Neuronal stem cell (in vitro differentiated cells): ENCODE results near the gene MMS19.

Experiments
- DNase-seq: peaks from one replicate; pipeline ENCODE4 v3.0.0-alpha.2; 2013; ENCODE audit warnings: low spot score
- H2AFZ ChIP-seq: one replicate; pipeline ENCODE4 v1.6.1; 2013; ENCODE audit warnings: mild to moderate bottlenecking, low read length, inconsistent platforms
- H2AK5ac ChIP-seq: 2 replicates; pipeline ENCODE4 v1.6.1; 2013; ENCODE audit warnings: low read depth, mild to moderate bottlenecking, inconsistent platforms, low read length, moderate library complexity, mixed read lengths
- H2BK120ac ChIP-seq: 2 replicates; pipeline ENCODE4 v1.6.1; 2013; ENCODE audit warnings: low read depth, mild to moderate bottlenecking, inconsistent platforms, low read length, moderate library complexity, mixed read lengths
- H2BK12ac ChIP-seq: one replicate; pipeline ENCODE4 v1.6.1; 2013; ENCODE audit warnings: low read length, inconsistent platforms
- H2BK15ac ChIP-seq: 2 replicates; pipeline ENCODE4 v1.6.1; 2013; ENCODE audit warnings: mild to moderate bottlenecking, low read length, inconsistent platforms, mixed read lengths
- H2BK5ac ChIP-seq: one replicate; pipeline ENCODE4 v1.6.1; 2013; ENCODE audit warnings: inconsistent platforms, mild to moderate bottlenecking, low read length, moderate library complexity
- H3K14ac ChIP-seq: one replicate; pipeline ENCODE4 v1.6.1; 2013; ENCODE audit warnings: low read length, inconsistent platforms
- H3K18ac ChIP-seq: 2 replicates; pipeline ENCODE4 v1.6.1; 2013; ENCODE audit warnings: low read length, inconsistent platforms
- H3K23ac ChIP-seq: 2 replicates; pipeline ENCODE4 v1.6.1; 2013; ENCODE audit warnings: low read depth, mild to moderate bottlenecking, mixed read lengths, low read length, inconsistent platforms; ENCODE audit not compliant: poor library complexity
- H3K27ac ChIP-seq: replicated peaks from 3 replicates; pipeline ENCODE4 v1.5.1; 2013; ENCODE audit warnings: low read length, inconsistent platforms
- H3K27me3 ChIP-seq, 3 experiments: 2 replicates each; pipeline ENCODE4 v1.6.1; 2013; ENCODE audit warnings: low read length in 3 of 3, mild to moderate bottlenecking in 2 of 3, inconsistent platforms in 1 of 3, low read depth in 1 of 3, mixed read lengths in 1 of 3, moderate library complexity in 1 of 3; ENCODE audit not compliant: control insufficient read depth in 3 of 3, insufficient read depth in 3 of 3
- H3K36me3 ChIP-seq, 2 donors: replicated peaks in 1 of 2; 2 replicates each; pipeline ENCODE4 v1.6.1; 2013; ENCODE audit warnings: low read length in 2 of 2; ENCODE audit not compliant: control insufficient read depth in 2 of 2, insufficient read depth in 2 of 2
- H3K4ac ChIP-seq: 2 replicates; pipeline ENCODE4 v1.6.1; 2013; ENCODE audit warnings: inconsistent platforms, mild to moderate bottlenecking, low read length, moderate library complexity
- H3K4me1 ChIP-seq, 2 donors: 1 replicate in 1 of 2; 2 replicates in 1 of 2; pipeline ENCODE4 v1.6.1; 2013; ENCODE audit warnings: low read length in 2 of 2, low read depth in 1 of 2; ENCODE audit not compliant: control insufficient read depth in 2 of 2, insufficient read depth in 1 of 2
- H3K4me2 ChIP-seq: one replicate; pipeline ENCODE4 v1.6.1; 2013; ENCODE audit warnings: mild to moderate bottlenecking, low read length, inconsistent platforms; ENCODE audit not compliant: insufficient read depth, poor library complexity, severe bottlenecking
- H3K4me3 ChIP-seq, 2 donors: 2 replicates each; pipeline ENCODE4 v1.5.1; 2013; ENCODE audit warnings: low read length in 2 of 2, mild to moderate bottlenecking in 2 of 2, inconsistent platforms in 1 of 2, moderate library complexity in 1 of 2
- H3K79me1 ChIP-seq: one replicate; pipeline ENCODE4 v1.6.1; 2013; ENCODE audit warnings: low read depth, mild to moderate bottlenecking, inconsistent platforms, low read length, moderate library complexity
- H3K9ac ChIP-seq: one replicate; pipeline ENCODE4 v1.6.1; 2013; ENCODE audit warnings: mild to moderate bottlenecking, low read depth, low read length, inconsistent platforms; ENCODE audit not compliant: poor library complexity
- H3K9me3 ChIP-seq, 2 donors: replicated peaks in 1 of 2; 2 replicates each; pipeline versions ENCODE3 to v1.6.1; 2013; ENCODE audit warnings: low read length in 2 of 2, mild to moderate bottlenecking in 2 of 2, inconsistent platforms in 1 of 2, low read depth in 1 of 2, mixed read lengths in 1 of 2, moderate library complexity in 1 of 2; ENCODE audit not compliant: control insufficient read depth in 2 of 2, insufficient read depth in 1 of 2
- H4K8ac ChIP-seq: one replicate; pipeline ENCODE4 v1.6.1; 2013; ENCODE audit warnings: low read depth, mild to moderate bottlenecking, inconsistent platforms, low read length, moderate library complexity
- H4K91ac ChIP-seq: one replicate; pipeline ENCODE4 v1.6.1; 2013; ENCODE audit warnings: low read length, low read depth, mild to moderate bottlenecking, inconsistent platforms; ENCODE audit not compliant: poor library complexity
- WGBS, 2 donors: extraction: QIAGEN DNeasy Blood & Tissue Kit; methylation state at CpG; one replicate each; pipeline ENCODE4 v1.1.7; 2013; ENCODE audit warnings: missing lambda C conversion rate in 2 of 2, mixed read lengths in 1 of 2; ENCODE audit not compliant: insufficient read length in 2 of 2, insufficient replicate concordance in 1 of 2; ENCODE audit errors: extremely low coverage in 2 of 2; 5-methylcytosine and 5-hydroxymethylcytosine counted together

MMS19 gene

GRCh38 chr10:97534746-97535367 lies 36.6 kb upstream of the MMS19 start:
- Histone ChIP-seq H3K9me3 (peaks cover 1 to 3% of the 10 kb centered on the region in 2 donors), H3K4me1 (peaks cover 3 to 12% of the 10 kb centered on the region in 2 donors), H2AK5ac (no peak overlapping the region), H3K18ac (no peak overlapping the region), H2AFZ (no peak overlapping the region), H2BK120ac (no peak overlapping the region), H3K36me3 (no peaks in the 10 kb centered on the region), H3K27me3 (no peaks in the 10 kb centered on the region), H4K8ac (no peak overlapping the region), H2BK12ac (no peak overlapping the region), H3K14ac (no peak overlapping the region), H3K4ac (no peak overlapping the region), H4K91ac (no peak overlapping the region), H3K27ac (no peak overlapping the region), H3K4me2 (no peak overlapping the region), H2BK5ac (no peak overlapping the region), H2BK15ac (no peak overlapping the region), H3K23ac (no peak overlapping the region), H3K9ac (no peak overlapping the region), H3K79me1 (no peaks in the 10 kb centered on the region), H3K4me3 (no peak overlapping the region)
- DNase-seq, result no peak
- no CpG with 5 or more reads among the region's 6 CpGs for WGBS, 2 donors

- no peak for DNase-seq
- H3K27ac ChIP-seq, result no peak overlapping the region
- no peak overlapping the region for H2AFZ ChIP-seq
- peaks cover 1 to 6% of the 10 kb centered on the region in 2 donors for H3K9me3 ChIP-seq
- no peak overlapping the region for H2BK5ac ChIP-seq
- no peak overlapping the region for H3K14ac ChIP-seq
- no peak overlapping the region for H4K8ac ChIP-seq
- peaks cover 3 to 8% of the 10 kb centered on the region in 2 donors for H3K4me1 ChIP-seq
- no peak overlapping the region for H3K18ac ChIP-seq
- no peak overlapping the region for H3K4me2 ChIP-seq
- no peak overlapping the region for H2AK5ac ChIP-seq
- H2BK15ac ChIP-seq, result no peak overlapping the region
- H3K36me3 ChIP-seq, result no peaks in the 10 kb centered on the region
- no peak overlapping the region for H2BK12ac ChIP-seq
- no peak overlapping the region for H2BK120ac ChIP-seq
- H3K79me1 ChIP-seq, result no peaks in the 10 kb centered on the region
- no CpG with 5 or more reads among the region's 6 CpGs for WGBS, 2 donors
- no peak overlapping the region for H3K4me3 ChIP-seq
- H3K23ac ChIP-seq, result no peak overlapping the region
- H3K9ac ChIP-seq, result no peak overlapping the region
- no peak overlapping the region for H4K91ac ChIP-seq
- no peak overlapping the region for H3K4ac ChIP-seq
- H3K27me3 ChIP-seq, result no peaks in the 10 kb centered on the region
Measured at GRCh38 chr10:97533888-97534287, 35.7 kb upstream of the MMS19 start.

GRCh38 chr10:97532935-97533671 lies 34.9 kb upstream of the MMS19 start:
- peaks cover 1 to 6% of the 10 kb centered on the region in 2 donors for H3K9me3 ChIP-seq
- DNase-seq, result no peak
- no peak overlapping the region for H3K23ac ChIP-seq
- H2BK120ac ChIP-seq, result no peak overlapping the region
- no peaks in the 10 kb centered on the region for H3K79me1 ChIP-seq
- no peak overlapping the region for H2BK5ac ChIP-seq
- H3K27ac ChIP-seq, result no peak overlapping the region
- no peak overlapping the region for H2BK12ac ChIP-seq
- H3K9ac ChIP-seq, result no peak overlapping the region
- no peak overlapping the region for H2AFZ ChIP-seq
- no peak overlapping the region for H4K8ac ChIP-seq
- H3K14ac ChIP-seq, result no peak overlapping the region
- H3K27me3 ChIP-seq, result no peaks in the 10 kb centered on the region
- H3K4me3 ChIP-seq, result no peak overlapping the region
- H3K4me2 ChIP-seq, result no peak overlapping the region
- WGBS, 2 donors, result no CpG with 5 or more reads among the region's 12 CpGs
- no peak overlapping the region for H3K4ac ChIP-seq
- H3K36me3 ChIP-seq, result no peaks in the 10 kb centered on the region
- peaks cover 3 to 8% of the 10 kb centered on the region in 2 donors for H3K4me1 ChIP-seq
- no peak overlapping the region for H2BK15ac ChIP-seq
- no peak overlapping the region for H3K18ac ChIP-seq
- H4K91ac ChIP-seq, result no peak overlapping the region
- no peak overlapping the region for H2AK5ac ChIP-seq

GRCh38 chr10:97531401-97531986 lies 33.3 kb upstream of the MMS19 start:
- no peak overlapping the region for H2AK5ac ChIP-seq
- no peak overlapping the region for H4K8ac ChIP-seq
- no peak overlapping the region for H2BK120ac ChIP-seq
- no peak overlapping the region for H4K91ac ChIP-seq
- H3K4ac ChIP-seq, result no peak overlapping the region
- H3K36me3 ChIP-seq, result no peaks in the 10 kb centered on the region
- no CpG with 5 or more reads among the region's 10 CpGs for WGBS, 2 donors
- H3K23ac ChIP-seq, result no peak overlapping the region
- H2BK5ac ChIP-seq, result no peak overlapping the region
- H3K4me3 ChIP-seq, result no peak overlapping the region
- H3K27me3 ChIP-seq, result no peaks in the 10 kb centered on the region
- no peaks in the 10 kb centered on the region for H3K79me1 ChIP-seq
- DNase-seq, result no peak
- H3K9ac ChIP-seq, result no peak overlapping the region
- peaks cover 3 to 8% of the 10 kb centered on the region in 2 donors for H3K4me1 ChIP-seq
- H3K14ac ChIP-seq, result no peak overlapping the region
- no peak overlapping the region for H3K4me2 ChIP-seq
- peaks cover 1 to 6% of the 10 kb centered on the region in 2 donors for H3K9me3 ChIP-seq
- H3K18ac ChIP-seq, result no peak overlapping the region
- H2BK15ac ChIP-seq, result no peak overlapping the region
- no peak overlapping the region for H2BK12ac ChIP-seq
- no peak overlapping the region for H3K27ac ChIP-seq
- H2AFZ ChIP-seq, result no peak overlapping the region
